K562 (cell line): ENCODE results near the gene OR2B2. TPM values are rescaled to one million over a fixed set of nuclear protein-coding genes. Genes with fewer than 3 reads are reported as not detected.
A peak's percentile ranks its signal among the peaks of the same experiment; 100 is the strongest.
"Not testable (repeated sequence)": the region's sequence is repeated elsewhere in the genome, so short reads cannot be mapped to it uniquely, and the experiment has no call there.

ENCODE experiments used
- ATAC-seq: fragments of 200-7000 bp; cut with Tn5 transposase; 3 replicates; pipeline ENCODE4 v1.9.1; 2020; ENCODE audit warnings: moderate library complexity
- BruUV-seq: library from RNA; stranded (reverse); fragments of 400-500 nt; replicated peaks from 2 replicates; lab custom pipeline; 2021; lab: Mats Ljungman, UMichigan
- CTCF ChIA-PET: fragments of 300-600 bp; formaldehyde crosslinking; extraction: SDS; loops from one replicate; lab custom pipeline; 2021; ENCODE audit warnings: low intra/inter-chr PET ratio; lab: Yijun Ruan, JAX
- POLR2A ChIA-PET: fragments of 300-600, 350-650 bp; sonication (Branson Sonifier 250); formaldehyde crosslinking; extraction: SDS; loops from one replicate; lab custom pipeline; 2021; ENCODE audit warnings: antibody characterized with exemption, inconsistent platforms; lab: Yijun Ruan, JAX
- DNase-seq, 4 experiments: peaks; one replicate each; pipeline versions ENCODE4 v3.0.0 to v3.0.0-alpha.2; 2011 to 2018; ENCODE audit warnings: low spot score in 3 of 4, mixed read lengths in 3 of 4; ENCODE audit errors: extremely low read depth in 1 of 4
- FAIRE-seq: peaks from 2 replicates; lab custom pipeline; 2011; peaks lifted over from hg19 to GRCh38; lab: Jason Lieb, UNC
- H2AFZ ChIP-seq: 2 replicates; pipeline ENCODE4 v1.6.0; 2011; ENCODE audit warnings: low read depth, low read length, control low read depth, inconsistent platforms
- H3K27ac ChIP-seq: fragments of 200-600 bp; 3 replicates; pipeline ENCODE4 v1.8.0; 2011; ENCODE audit warnings: low read depth, mild to moderate bottlenecking, control low read depth, inconsistent platforms, low read length, moderate library complexity, mixed read lengths; ENCODE audit errors: extremely low read depth
- H3K27me3 ChIP-seq, 2 experiments: fragments of 300-600 bp in 1 of 2; 2 replicates in 1 of 2; 3 replicates in 1 of 2; pipeline versions ENCODE4 v1.6.0 to v1.8.0; 2011; ENCODE audit warnings: inconsistent platforms in 2 of 2, low read length in 2 of 2, mild to moderate bottlenecking in 1 of 2, mixed read lengths in 1 of 2, moderate library complexity in 1 of 2; ENCODE audit not compliant: control insufficient read depth in 2 of 2, insufficient read depth in 2 of 2
- H3K36me3 ChIP-seq: fragments of 300-600 bp; 3 replicates; pipeline ENCODE4 v1.8.0; 2011; ENCODE audit warnings: mild to moderate bottlenecking, low read length, inconsistent platforms; ENCODE audit not compliant: control insufficient read depth, insufficient read depth
- H3K4me1 ChIP-seq, 2 experiments: fragments of 200-600 bp in 1 of 2; replicated peaks in 1 of 2; 2 replicates in 1 of 2; 3 replicates in 1 of 2; pipeline versions ENCODE4 v1.5.1 to v1.8.0; 2011; ENCODE audit warnings: inconsistent platforms in 2 of 2, low read length in 2 of 2, mild to moderate bottlenecking in 1 of 2, mixed read lengths in 1 of 2, moderate library complexity in 1 of 2; ENCODE audit not compliant: control insufficient read depth in 2 of 2, insufficient read depth in 2 of 2
- H3K4me2 ChIP-seq: 2 replicates; pipeline ENCODE4 v1.6.1; 2011; ENCODE audit warnings: low read length, control low read depth, inconsistent platforms, mixed read lengths; ENCODE audit not compliant: insufficient read depth
- H3K4me3 ChIP-seq: fragments of 200-600 bp; sonication (generic), shearing (Covaris generic); 2 replicates; pipeline ENCODE4 v1.5.1; 2016; ENCODE audit warnings: control low read depth, inconsistent platforms
- H3K79me2 ChIP-seq: fragments of 200-600 bp; 3 replicates; pipeline ENCODE4 v1.8.0; 2011; ENCODE audit warnings: low read length, inconsistent platforms; ENCODE audit not compliant: control insufficient read depth, insufficient read depth
- H3K9ac ChIP-seq, 2 experiments: 2 replicates each; pipeline versions ENCODE4 v1.6.0 to v1.6.1; 2011; ENCODE audit warnings: low read depth in 2 of 2, low read length in 2 of 2, control low read depth in 1 of 2, inconsistent platforms in 1 of 2, mild to moderate bottlenecking in 1 of 2, mixed read lengths in 1 of 2; ENCODE audit not compliant: insufficient read depth in 1 of 2
- H3K9me1 ChIP-seq: one replicate; pipeline ENCODE4 v1.6.0; 2011; ENCODE audit warnings: inconsistent platforms, mild to moderate bottlenecking, low read length, moderate library complexity; ENCODE audit not compliant: control insufficient read depth, insufficient read depth
- H3K9me3 ChIP-seq: replicated peaks from 2 replicates; pipeline ENCODE4 v1.5.1; 2011; ENCODE audit warnings: low read depth, low read length, inconsistent platforms; ENCODE audit not compliant: control insufficient read depth, insufficient read depth
- H4K20me1 ChIP-seq: replicated peaks from 2 replicates; pipeline ENCODE4 v1.6.1; 2011; ENCODE audit warnings: low read length, inconsistent platforms, mixed read lengths; ENCODE audit not compliant: control insufficient read depth, insufficient read depth
- POLR2G ChIP-seq: fragments of 200-400 bp; formaldehyde crosslinking; IDR thresholded peaks from 2 replicates; pipeline ENCODE4 v1.6.1; 2017; ENCODE audit warnings: low read depth, mild to moderate bottlenecking, antibody characterized with exemption, low read length, moderate library complexity
- RBFOX2 ChIP-seq: fragments of 200-400 bp; formaldehyde crosslinking; IDR thresholded peaks from 2 replicates; pipeline ENCODE4 v1.6.1; 2017; ENCODE audit warnings: low read depth, mild to moderate bottlenecking, low read length, moderate library complexity
- ZFX ChIP-seq: sonication (generic); formaldehyde crosslinking; IDR thresholded peaks from 2 replicates; pipeline ENCODE4 v1.8.0; 2022; ENCODE audit warnings: mild to moderate bottlenecking, missing genetic modification reagents, moderate library complexity
- WGBS: fragments of 100-300 bp; shearing (Covaris generic); methylation state at CpG from one replicate; pipeline ENCODE4 v1.1.6; 2016; ENCODE audit warnings: low coverage, mixed read lengths; ENCODE audit not compliant: insufficient coverage; ENCODE audit errors: missing lambda C conversion rate; 5-methylcytosine and 5-hydroxymethylcytosine counted together
- in situ Hi-C: fragments of 300-500 bp; cut with MboI; formaldehyde crosslinking; loops from 4 replicates; pipeline ENCODE4 v1.15.0; 2018; ENCODE audit warnings: inconsistent platforms, mixed read lengths
- intact Hi-C: fragments of 100-400 bp; cut with micrococcal nuclease; formaldehyde crosslinking; loops from 2 replicates; pipeline ENCODE4 v1.14.2; 2022
- polyA plus RNA-seq, 8 experiments: library from polyadenylated mRNA; depleted of rRNA in 4 of 8; stranded (reverse) in 5 of 8; unstranded in 3 of 8; fragments of >200 nt; fragmentation: Nextera tagmentation in 2 of 8; fragmentation: Illumina TruSeq in 1 of 8; extraction: Ambion mirVana in 2 of 8; extraction: Trizol in 1 of 8; gene quantifications; 2 replicates each; pipeline versions ENCODE4 v1.2.1 to v1.2.3, GENCODE V29; 2011 to 2014; ENCODE audit warnings: inconsistent platforms in 1 of 8, missing spikeins in 1 of 8
- total RNA-seq, 7 experiments: library from RNA; depleted of rRNA in 6 of 7; stranded (reverse); fragments of >200 nt in 6 of 7; fragmentation: Illumina TruSeq in 2 of 7; extraction: Trizol in 2 of 7; gene quantifications; 2 replicates each; pipeline versions ENCODE4 v1.2.1 to v1.2.3, GENCODE V29; 2011 to 2021; ENCODE audit warnings: low replicate concordance in 1 of 7
- TF ChIP-seq, protein P1 (sequence below), 2 experiments: fragments of 450-650 bp; conservative IDR thresholded peaks; 2 replicates each; pipeline ENCODE4 v1.6.1; 2017; ENCODE audit warnings: mild to moderate bottlenecking in 2 of 2, moderate library complexity in 2 of 2

Gene OR2B2
- total and polyA plus RNA-seq, 9 of the 15 experiments (the other 6 are each of a cell fraction or from before 2014, with no cell fraction given), result 0.24 TPM; not detected in 8

DNA sequence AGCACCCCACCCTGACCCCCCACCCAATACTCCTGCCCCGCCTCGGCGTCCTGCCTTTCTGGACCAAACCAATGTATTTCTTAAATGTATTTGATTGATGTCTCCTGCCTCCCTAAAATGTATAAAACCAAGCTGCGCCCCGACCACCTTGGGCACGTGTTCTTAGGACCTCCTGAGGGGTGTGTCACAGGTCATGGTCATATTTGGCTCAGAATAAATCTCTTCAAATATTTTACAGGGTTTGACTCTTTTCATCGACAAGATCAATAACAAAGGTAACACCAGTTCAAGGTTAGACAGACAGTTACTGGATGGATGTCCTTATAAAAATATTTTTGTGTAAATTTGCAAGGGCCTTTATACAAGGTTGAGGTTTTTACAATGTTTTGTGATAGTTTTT, 12.0 kb downstream of the OR2B2 start:
- ATAC-seq, H3K4me3 ChIP-seq, in situ Hi-C loops, DNase-seq, H3K27me3 ChIP-seq, H3K4me2 ChIP-seq, FAIRE-seq, H3K9me1 ChIP-seq, BruUV-seq, H3K27ac ChIP-seq: not testable (repeated sequence)
- 66% methylated on average over 7 of the region's 7 CpGs for WGBS
- Histone ChIP-seq H3K4me1 (peaks cover 11 to 38% of the 10 kb centered on the region in 2 experiments), H4K20me1 (peaks cover 33% of the 10 kb centered on the region), H3K79me2 (peaks cover 93% of the 10 kb centered on the region)
- CTCF ChIA-PET, result interaction anchor here (0.7 kb wide), 1 partner anchor 756 kb away, joined by 3 read pairs; no protein-coding TSS in a partner anchor
- POLR2A ChIA-PET, result interaction anchor here (0.5 to 2.5 kb wide), 6 partner anchors 10 to 438 kb away, joined by 3 to 18 read pairs (median 6); a partner anchor contains a TSS
- TF ChIP-seq, protein P1, sequence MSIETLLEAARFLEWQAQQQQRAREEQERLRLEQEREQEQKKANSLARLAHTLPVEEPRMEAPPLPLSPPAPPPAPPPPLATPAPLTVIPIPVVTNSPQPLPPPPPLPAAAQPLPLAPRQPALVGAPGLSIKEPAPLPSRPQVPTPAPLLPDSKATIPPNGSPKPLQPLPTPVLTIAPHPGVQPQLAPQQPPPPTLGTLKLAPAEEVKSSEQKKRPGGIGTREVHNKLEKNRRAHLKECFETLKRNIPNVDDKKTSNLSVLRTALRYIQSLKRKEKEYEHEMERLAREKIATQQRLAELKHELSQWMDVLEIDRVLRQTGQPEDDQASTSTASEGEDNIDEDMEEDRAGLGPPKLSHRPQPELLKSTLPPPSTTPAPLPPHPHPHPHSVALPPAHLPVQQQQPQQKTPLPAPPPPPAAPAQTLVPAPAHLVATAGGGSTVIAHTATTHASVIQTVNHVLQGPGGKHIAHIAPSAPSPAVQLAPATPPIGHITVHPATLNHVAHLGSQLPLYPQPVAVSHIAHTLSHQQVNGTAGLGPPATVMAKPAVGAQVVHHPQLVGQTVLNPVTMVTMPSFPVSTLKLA (conservative IDR thresholded peaks at IDR 0.05), result 0 out of 4 replicates have a peak, but pooled peaks of 1 of the 2 experiments have one; percentile 15
- TF ChIP-seq POLR2G, result peak; percentile 27; the same call in 1 of the 2 replicates
- TF ChIP-seq ZFX, result 0 out of 2 replicates have a peak, but pooled peaks have one; percentile 5
- TF ChIP-seq RBFOX2, result peak; percentile 61
- TF ChIP-seq, all 486 proteins: peak for 4; not testable (repeated sequence) for 482
- H3K36me3 ChIP-seq, result peaks cover 79% of the 10 kb centered on the region
- not testable (repeated sequence) for H3K9me3 ChIP-seq, H2AFZ ChIP-seq, H3K9ac ChIP-seq
- intact Hi-C loops, result loop anchor here (5.0 kb wide), 2 partner anchors 182 to 457 kb away; partner anchors contain the start of gene ZNF165
